T-helper 2 cell treated with Interferon-gamma antibody and Interleukin-4, amounts not matched to agents 100 ng/mL and 5 ng/mL, for 36 hours (primary cell): ENCODE results near the gene CASP12. TPM values are rescaled to one million over a fixed set of nuclear protein-coding genes. Genes with fewer than 3 reads are reported as not detected.

Experiments
- intact Hi-C: fragments of 100-400 bp; cut with micrococcal nuclease; formaldehyde crosslinking; loops from one replicate; pipeline ENCODE4 v1.15.1; 2023
- total RNA-seq: library from RNA; stranded (reverse); gene quantifications from 2 replicates; pipeline ENCODE4 v1.2.3, GENCODE V29; 2022

CASP12 gene
- total RNA-seq, 1 donor from 2014 or later: not detected

GRCh38 chr11:104841973-104842525, 56.2 kb downstream of the CASP12 start:
- intact Hi-C loops: no loop called here

GRCh38 chr11:104841185-104841584, 57.1 kb downstream of the CASP12 start:
- intact Hi-C loops: no loop called here

GRCh38 chr11:104837969-104838639, 60.2 kb downstream of the CASP12 start:
- intact Hi-C loops: no loop called here

- intact Hi-C loops: no loop called here
These were observed 61.6 kb downstream of the CASP12 start for GRCh38 chr11:104836691-104837090.

Other genes with a start within 250 kb of the CASP12 start
- 83.3 and 91.9 TPM in 2 replicates for gene CASP4, start 70.1 kb upstream of the CASP12 start, total RNA-seq
- not detected in 2 replicates for gene CASP5, start 124.7 kb upstream of the CASP12 start, total RNA-seq
- 52.8 and 55.5 TPM in 2 replicates for gene CASP1, start 136.7 kb upstream of the CASP12 start, total RNA-seq
- gene CARD16, start 146.9 kb upstream of the CASP12 start, total RNA-seq: 61.6 and 65.3 TPM in 2 replicates
- gene CARD18, start 241.3 kb upstream of the CASP12 start, total RNA-seq: not detected in 2 replicates